Measurements from ENCODE around the gene EIF4A3.

GRCh38 chr17:80124351-80124981, 22.5 kb downstream of the EIF4A3 start:
- TF ChIP-seq, protein P1, sequence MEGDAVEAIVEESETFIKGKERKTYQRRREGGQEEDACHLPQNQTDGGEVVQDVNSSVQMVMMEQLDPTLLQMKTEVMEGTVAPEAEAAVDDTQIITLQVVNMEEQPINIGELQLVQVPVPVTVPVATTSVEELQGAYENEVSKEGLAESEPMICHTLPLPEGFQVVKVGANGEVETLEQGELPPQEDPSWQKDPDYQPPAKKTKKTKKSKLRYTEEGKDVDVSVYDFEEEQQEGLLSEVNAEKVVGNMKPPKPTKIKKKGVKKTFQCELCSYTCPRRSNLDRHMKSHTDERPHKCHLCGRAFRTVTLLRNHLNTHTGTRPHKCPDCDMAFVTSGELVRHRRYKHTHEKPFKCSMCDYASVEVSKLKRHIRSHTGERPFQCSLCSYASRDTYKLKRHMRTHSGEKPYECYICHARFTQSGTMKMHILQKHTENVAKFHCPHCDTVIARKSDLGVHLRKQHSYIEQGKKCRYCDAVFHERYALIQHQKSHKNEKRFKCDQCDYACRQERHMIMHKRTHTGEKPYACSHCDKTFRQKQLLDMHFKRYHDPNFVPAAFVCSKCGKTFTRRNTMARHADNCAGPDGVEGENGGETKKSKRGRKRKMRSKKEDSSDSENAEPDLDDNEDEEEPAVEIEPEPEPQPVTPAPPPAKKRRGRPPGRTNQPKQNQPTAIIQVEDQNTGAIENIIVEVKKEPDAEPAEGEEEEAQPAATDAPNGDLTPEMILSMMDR (conservative IDR thresholded peaks at IDR 0.05; ENCODE audit: low read length), result peak; percentile 60
- no peak for TF ChIP-seq EZH2phosphoT487 (IDR thresholded peaks at IDR 0.05; ENCODE audit: borderline replicate concordance, low read depth, low read length)
